B cell (primary cell): ENCODE results near the gene DAZAP2. TPM values are rescaled to one million over a fixed set of nuclear protein-coding genes. Genes with fewer than 3 reads are reported as not detected.

ENCODE experiments used
- ATAC-seq: fragments of 200-7000 bp; cut with Tn5 transposase; one replicate; pipeline ENCODE4 v1.10.0; 2021; ENCODE audit warnings: low read depth, mild to moderate bottlenecking, moderate number of reproducible peaks, moderate library complexity
- CTCF ChIA-PET: fragments of 350-600 bp; sonication (Branson Sonifier 250); formaldehyde crosslinking; loops from one replicate; lab custom pipeline; 2021; ENCODE audit warnings: antibody characterized with exemption, inconsistent platforms; lab: Charles Lee
- POLR2A ChIA-PET: fragments of 350-600 bp; sonication (Branson Sonifier 250); formaldehyde crosslinking; loops from one replicate; lab custom pipeline; 2021; ENCODE audit warnings: antibody characterized with exemption; lab: Charles Lee
- DNase-seq: peaks from one replicate; pipeline ENCODE4 v3.0.0; 2013
- H2AFZ ChIP-seq: 2 replicates; pipeline ENCODE4 v1.6.1; 2012; ENCODE audit warnings: mild to moderate bottlenecking, low read depth, low read length; ENCODE audit not compliant: insufficient read depth, poor library complexity, severe bottlenecking
- H3K27ac ChIP-seq, 2 donors: 1 replicate in 1 of 2; 2 replicates in 1 of 2; pipeline ENCODE4 v1.5.1; 2012 to 2013; ENCODE audit warnings: low read length in 2 of 2, mild to moderate bottlenecking in 2 of 2, moderate library complexity in 1 of 2
- H3K27me3 ChIP-seq, 4 experiments: fragments of 200-600 bp in 1 of 4; sonication (generic) in 1 of 4; replicated peaks in 1 of 4; 1 replicate in 2 of 4; 2 replicates in 2 of 4; pipeline versions ENCODE4 v1.6.1 to v1.7.0; 2013 to 2016; ENCODE audit warnings: low read length in 3 of 4, mild to moderate bottlenecking in 2 of 4, mixed read lengths in 1 of 4, moderate library complexity in 1 of 4; ENCODE audit not compliant: insufficient read depth in 4 of 4, control insufficient read depth in 3 of 4; ENCODE audit errors: control extremely low read depth in 1 of 4
- H3K36me3 ChIP-seq, 2 experiments: replicated peaks in 1 of 2; 1 replicate in 1 of 2; 2 replicates in 1 of 2; pipeline versions ENCODE4 v1.6.1 to v1.7.1; 2013; ENCODE audit warnings: low read length in 1 of 2; ENCODE audit not compliant: insufficient read depth in 2 of 2, control insufficient read depth in 1 of 2; ENCODE audit errors: control extremely low read depth in 1 of 2, extremely low read depth in 1 of 2
- H3K4me1 ChIP-seq, 2 donors: fragments of 200-600 bp in 1 of 2; sonication (generic) in 1 of 2; 1 replicate in 1 of 2; 2 replicates in 1 of 2; pipeline versions ENCODE4 v1.5.1 to v1.6.1; 2013 to 2017; ENCODE audit warnings: low read length in 2 of 2; ENCODE audit not compliant: control insufficient read depth in 2 of 2, insufficient read depth in 2 of 2
- H3K4me2 ChIP-seq: replicated peaks from 2 replicates; pipeline ENCODE3; 2012; ENCODE audit warnings: mild to moderate bottlenecking, low read depth, low read length; ENCODE audit not compliant: poor library complexity, severe bottlenecking
- H3K4me3 ChIP-seq, 5 experiments: fragments of 200-600 bp in 1 of 5; sonication (generic) in 1 of 5; 1 replicate in 3 of 5; 2 replicates in 2 of 5; pipeline versions ENCODE4 v1.5.1 to v1.7.0; 2011 to 2016; ENCODE audit warnings: low read length in 4 of 5, mild to moderate bottlenecking in 4 of 5, low read depth in 2 of 5, control low read depth in 1 of 5, moderate library complexity in 1 of 5; ENCODE audit not compliant: insufficient read depth in 1 of 5; ENCODE audit errors: control extremely low read depth in 1 of 5, extremely low read depth in 1 of 5
- H3K79me2 ChIP-seq: fragments of 200-600 bp; sonication (generic); one replicate; pipeline ENCODE4 v1.6.0; 2016; ENCODE audit warnings: low read length; ENCODE audit not compliant: control insufficient read depth, insufficient read depth
- H3K9ac ChIP-seq: fragments of 200-600 bp; sonication (generic); 2 replicates; pipeline ENCODE4 v1.6.1; 2017; ENCODE audit warnings: mild to moderate bottlenecking, low read length, moderate library complexity
- H3K9me3 ChIP-seq, 3 donors: one replicate each; pipeline versions ENCODE4 v1.6.1 to v1.7.1; 2013; ENCODE audit warnings: low read length in 2 of 3; ENCODE audit not compliant: control insufficient read depth in 2 of 3, insufficient read depth in 1 of 3; ENCODE audit errors: control extremely low read depth in 1 of 3
- H4K20me1 ChIP-seq: 2 replicates; pipeline ENCODE4 v1.6.0; 2012; ENCODE audit warnings: mild to moderate bottlenecking, low read length; ENCODE audit not compliant: insufficient read depth, control insufficient read depth, poor library complexity, severe bottlenecking
- H3K27ac Mint-ChIP-seq: one replicate; pipeline ENCODE4 v1.8.0; 2021; ENCODE audit warnings: mixed read lengths
- H3K27me3 Mint-ChIP-seq: one replicate; pipeline ENCODE4 v1.8.0; 2021; ENCODE audit warnings: mixed read lengths
- H3K4me1 Mint-ChIP-seq: one replicate; pipeline ENCODE4 v1.8.0; 2021; ENCODE audit warnings: mixed read lengths
- H3K4me3 Mint-ChIP-seq: one replicate; pipeline ENCODE4 v1.8.0; 2021; ENCODE audit warnings: mixed read lengths
- H3K9me3 Mint-ChIP-seq: one replicate; pipeline ENCODE4 v1.8.0; 2022; ENCODE audit warnings: mixed read lengths; ENCODE audit not compliant: insufficient read depth
- CTCF ChIP-seq: fragments of 200-600 bp; IDR thresholded peaks from one replicate; pipeline ENCODE4 v1.8.0; 2022; ENCODE audit warnings: antibody characterized with exemption, mild to moderate bottlenecking
- EZH2 ChIP-seq: IDR thresholded peaks from 2 replicates; pipeline ENCODE4 v1.6.1; 2012; ENCODE audit warnings: borderline replicate concordance, low read depth, mild to moderate bottlenecking, moderate library complexity, low read length; ENCODE audit not compliant: insufficient read depth, poor library complexity, severe bottlenecking
- WGBS: methylation state at CpG from one replicate; pipeline ENCODE4 v1.1.5; 2013; ENCODE audit warnings: missing lambda C conversion rate; ENCODE audit not compliant: insufficient coverage; 5-methylcytosine and 5-hydroxymethylcytosine counted together
- intact Hi-C: fragments of 100-400 bp; cut with micrococcal nuclease; formaldehyde crosslinking; loops from one replicate; pipeline ENCODE4 v1.10.0; 2022
- polyA plus RNA-seq: library from polyadenylated mRNA; depleted of rRNA; stranded (reverse); fragments of >200 nt; gene quantifications from 2 replicates; pipeline ENCODE4 v1.2.3, GENCODE V29; 2012
- total RNA-seq, 2 donors: library from RNA; stranded (reverse); fragments of 120-200 nt in 1 of 2; gene quantifications; 1 replicate in 1 of 2; 2 replicates in 1 of 2; pipeline versions ENCODE4 v1.2.3 to v1.2.4, GENCODE V29; 2013 to 2022

The DAZAP2 gene
- total and polyA plus RNA-seq, 2 donors (not counting 1 experiment from before 2014, with no cell fraction given): 233 to 620 TPM

DNA sequence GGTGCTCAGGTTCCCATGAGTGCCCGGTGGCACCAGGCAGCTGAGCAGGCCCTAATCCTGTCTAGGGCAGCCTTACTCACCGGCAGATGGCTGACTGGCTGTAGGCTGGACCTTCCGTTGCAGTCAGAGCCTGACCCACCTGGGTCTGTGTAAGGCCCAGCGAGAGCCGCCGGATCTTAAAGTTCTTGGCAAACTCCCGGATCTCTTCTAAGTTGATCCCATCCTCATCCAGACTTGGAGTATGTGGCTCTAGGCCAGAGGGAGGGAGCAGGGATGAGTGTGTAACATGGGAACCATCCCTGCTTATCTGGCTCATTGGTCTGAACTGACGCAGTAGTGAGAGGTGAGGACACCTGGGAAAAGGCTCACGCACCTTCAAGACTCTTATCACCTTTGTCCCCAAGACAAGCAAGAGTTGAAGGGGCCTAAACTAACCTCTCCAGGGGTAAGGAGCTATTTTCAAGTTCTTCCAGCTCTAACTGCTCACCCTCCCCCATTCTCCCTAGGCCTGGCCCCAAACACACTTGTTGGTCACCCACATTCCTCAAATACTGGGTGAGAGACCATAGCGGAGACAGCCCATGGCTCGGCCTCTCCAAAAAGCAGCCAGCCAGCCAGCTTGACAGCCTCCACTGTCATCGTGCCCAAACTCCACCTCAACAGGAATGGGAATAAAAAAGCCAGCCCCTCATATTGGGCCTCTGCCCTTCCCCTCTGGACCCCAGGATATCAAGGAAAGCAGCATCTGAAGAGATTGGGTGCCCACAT, 46.9 kb upstream of the DAZAP2 start:
- DNase-seq (no peak), ATAC-seq (no peak)
- Histone ChIP-seq H2AFZ (no peak overlapping the region), H3K79me2 (no peaks in the 10 kb centered on the region), H3K9ac (no peak overlapping the region), H3K9me3 (no peaks in the 10 kb centered on the region), H3K4me2 (no peak overlapping the region), H4K20me1 (no peaks in the 10 kb centered on the region), H3K27me3 (no peaks in the 10 kb centered on the region), H3K4me3 (no peak overlapping the region), H3K4me1 (peaks cover 23 to 27% of the 10 kb centered on the region in 2 donors), H3K27ac (no peak overlapping the region), H3K36me3 (peaks cover 0 to 16% of the 10 kb centered on the region in 2 experiments)
- intact Hi-C loops: no loop called here
- no peak overlapping the region for H3K4me3 Mint-ChIP-seq
- POLR2A ChIA-PET: no interaction called here
- H3K27ac Mint-ChIP-seq: no peak overlapping the region
- 93% methylated on average over 11 of the region's 12 CpGs for WGBS
- no peaks in the 10 kb centered on the region for H3K27me3 Mint-ChIP-seq
- CTCF ChIA-PET: no interaction called here
- H3K4me1 Mint-ChIP-seq: peaks cover 25% of the 10 kb centered on the region
- no peak for TF ChIP-seq CTCF
- no peak for TF ChIP-seq EZH2
- H3K9me3 Mint-ChIP-seq: no peaks in the 10 kb centered on the region

DNA sequence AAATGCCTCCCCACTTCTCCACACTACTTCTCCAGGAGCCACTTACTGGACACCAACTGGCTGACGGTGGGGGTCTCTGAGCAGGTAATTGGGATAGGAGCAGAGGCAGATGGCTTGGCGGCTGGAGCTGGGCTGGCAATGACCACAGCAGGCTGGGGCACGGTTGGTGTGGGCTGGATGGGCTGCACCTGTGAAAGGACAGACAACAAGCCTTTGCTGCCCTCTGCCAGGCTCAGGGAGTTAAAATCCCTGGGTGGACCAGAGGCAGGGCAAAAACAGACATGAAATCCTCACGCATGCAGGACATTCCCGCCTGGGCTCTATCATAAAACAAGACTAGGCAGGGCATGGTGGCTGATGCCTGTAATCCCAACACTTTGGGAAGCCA, 46.3 kb upstream of the DAZAP2 start:
- H3K4me2 ChIP-seq: no peak overlapping the region
- Mint-ChIP-seq H3K9me3 (no peaks in the 10 kb centered on the region), H3K27ac (no peak overlapping the region), H3K4me1 (peaks cover 19% of the 10 kb centered on the region), H3K4me3 (no peak overlapping the region), H3K27me3 (no peaks in the 10 kb centered on the region)
- H2AFZ ChIP-seq: no peak overlapping the region
- POLR2A ChIA-PET: no interaction called here
- CTCF ChIA-PET: no interaction called here
- peaks cover 17 to 21% of the 10 kb centered on the region in 2 donors for H3K4me1 ChIP-seq
- no peak for ATAC-seq
- no peak for DNase-seq
- no peak overlapping the region for H3K9ac ChIP-seq
- 98% methylated on average over 5 of the region's 5 CpGs for WGBS
- H3K9me3 ChIP-seq: no peaks in the 10 kb centered on the region
- no peaks in the 10 kb centered on the region for H4K20me1 ChIP-seq
- intact Hi-C loops: no loop called here
- H3K36me3 ChIP-seq: peaks cover 0 to 16% of the 10 kb centered on the region in 2 experiments
- no peaks in the 10 kb centered on the region for H3K79me2 ChIP-seq
- H3K27me3 ChIP-seq: no peaks in the 10 kb centered on the region
- H3K27ac ChIP-seq: no peak overlapping the region
- no peak for TF ChIP-seq EZH2
- TF ChIP-seq CTCF: no peak
- no peak overlapping the region for H3K4me3 ChIP-seq
